ENCODE results near the gene CCL3.
A peak's percentile ranks its signal among the peaks of the same experiment; 100 is the strongest.
"Not testable (repeated sequence)": the region's sequence is repeated elsewhere in the genome, so short reads cannot be mapped to it uniquely, and the experiment has no call there.

The CCL3 gene

GRCh38 chr17:36114971-36115648, 25.2 kb upstream of the CCL3 start:
- not testable (repeated sequence) for DNase-seq

- DNase-seq, result not testable (repeated sequence)
These were observed 23.2 kb upstream of the CCL3 start for GRCh38 chr17:36113131-36113530.

- no peak for DNase-seq
These were observed 22.6 kb upstream of the CCL3 start for GRCh38 chr17:36112572-36112971.

- no peak for DNase-seq
These were observed 21.1 kb upstream of the CCL3 start for GRCh38 chr17:36111068-36111490.

- not testable (repeated sequence) for DNase-seq
These were observed 18.3 kb upstream of the CCL3 start for GRCh38 chr17:36108265-36108664.

GRCh38 chr17:36107660-36108059, 17.7 kb upstream of the CCL3 start:
- DNase-seq, result no peak

GRCh38 chr17:36106493-36106835, 16.5 kb upstream of the CCL3 start:
- no peak for DNase-seq

- no peak for DNase-seq
These were observed 16.0 kb upstream of the CCL3 start for GRCh38 chr17:36105781-36106492.

GRCh38 chr17:36104701-36105181, 14.8 kb upstream of the CCL3 start:
- DNase-seq, result no peak

- not testable (repeated sequence) for DNase-seq
These were observed 14.3 kb upstream of the CCL3 start for GRCh38 chr17:36104246-36104645.

- DNase-seq, result peak in 1 of 2 donors; percentile 31
These were observed 13.5 kb upstream of the CCL3 start, which contains the start of gene CCL4 for GRCh38 chr17:36103401-36103975. Gene CCL4 (plus strand): TSS chr17:36103827. CDS start chr17:36103906, 79 bp downstream.

GRCh38 chr17:36099004-36099403, 9.1 kb upstream of the CCL3 start:
- DNase-seq, result not testable (repeated sequence)

- DNase-seq, result no peak
These were observed 6.0 kb upstream of the CCL3 start for GRCh38 chr17:36095992-36096391.

GRCh38 chr17:36094746-36095145, 4.8 kb upstream of the CCL3 start:
- no peak for DNase-seq

- no peak for DNase-seq
These were observed 4.3 kb upstream of the CCL3 start for GRCh38 chr17:36094232-36094631.

- DNase-seq, result not testable (repeated sequence)
These were observed 2.8 kb upstream of the CCL3 start for GRCh38 chr17:36092715-36093114.

GRCh38 chr17:36092230-36092629, 2.3 kb upstream of the CCL3 start:
- peak; percentile 43 to 45 for DNase-seq

GRCh38 chr17:36089339-36089865, 541 bp downstream of the CCL3 start:
- no peak for DNase-seq

GRCh38 chr17:36088670-36089338, 1.1 kb downstream of the CCL3 start:
- no peak for DNase-seq

- not testable (repeated sequence) for DNase-seq
These were observed 1.9 kb downstream of the CCL3 start for GRCh38 chr17:36087897-36088572.

- DNase-seq, result not testable (repeated sequence)
These were observed 2.5 kb downstream of the CCL3 start for GRCh38 chr17:36087471-36087870.

GRCh38 chr17:36086791-36087190, 3.2 kb downstream of the CCL3 start:
- DNase-seq, result no peak
